Central memory CD8-positive, alpha-beta T cell (primary cell): ENCODE measurements around the gene AKR1C1.
"Not testable (repeated sequence)": the region's sequence is repeated elsewhere in the genome, so short reads cannot be mapped to it uniquely, and the experiment has no call there.

Source experiments
- ATAC-seq: fragments of 150-1000 bp; cut with Tn5 transposase; replicated peaks from 2 replicates; pipeline ENCODE4 v1.10.0; 2022; ENCODE audit warnings: mild to moderate bottlenecking, moderate FRiP score, moderate number of reproducible peaks; ENCODE audit not compliant: poor library complexity, severe bottlenecking; ENCODE audit errors: extremely low read depth
- DNase-seq, 2 donors: peaks; one replicate each; pipeline ENCODE4 v3.0.0; 2021; ENCODE audit warnings: low spot score in 2 of 2
- H3K27ac Mint-ChIP-seq: one replicate; pipeline ENCODE4 v1.8.0; 2022; ENCODE audit warnings: low read depth, mild to moderate bottlenecking, moderate library complexity, mixed read lengths
- H3K27me3 Mint-ChIP-seq: one replicate; pipeline ENCODE4 v1.8.0; 2022; ENCODE audit warnings: mixed read lengths
- H3K36me3 Mint-ChIP-seq: one replicate; pipeline ENCODE4 v1.8.0; 2022; ENCODE audit warnings: mild to moderate bottlenecking, moderate library complexity, mixed read lengths; ENCODE audit not compliant: insufficient read depth
- H3K4me1 Mint-ChIP-seq: one replicate; pipeline ENCODE4 v1.8.0; 2022; ENCODE audit warnings: mixed read lengths
- H3K4me3 Mint-ChIP-seq: one replicate; pipeline ENCODE4 v1.8.0; 2022; ENCODE audit warnings: mild to moderate bottlenecking, moderate library complexity, mixed read lengths
- H3K9me3 Mint-ChIP-seq: one replicate; pipeline ENCODE4 v1.8.0; 2022; ENCODE audit warnings: mixed read lengths

The AKR1C1 gene

GRCh38 chr10:4956955-4957645 is 6.1 kb upstream of the AKR1C1 start:
- not testable (repeated sequence) for H3K4me3 Mint-ChIP-seq, ATAC-seq, H3K4me1 Mint-ChIP-seq, DNase-seq, H3K27ac Mint-ChIP-seq, H3K36me3 Mint-ChIP-seq, H3K9me3 Mint-ChIP-seq
- H3K27me3 Mint-ChIP-seq: peaks cover 16% of the 10 kb centered on the region

GRCh38 chr10:4961558-4961957 is 1.7 kb upstream of the AKR1C1 start:
- H3K27ac Mint-ChIP-seq, H3K27me3 Mint-ChIP-seq, H3K36me3 Mint-ChIP-seq, H3K4me1 Mint-ChIP-seq, ATAC-seq, H3K9me3 Mint-ChIP-seq, DNase-seq, H3K4me3 Mint-ChIP-seq: not testable (repeated sequence)

GRCh38 chr10:4962308-4962707 is 907 bp upstream of the AKR1C1 start:
- H3K4me1 Mint-ChIP-seq, H3K36me3 Mint-ChIP-seq, ATAC-seq, H3K27ac Mint-ChIP-seq, H3K4me3 Mint-ChIP-seq, H3K9me3 Mint-ChIP-seq, DNase-seq, H3K27me3 Mint-ChIP-seq: not testable (repeated sequence)

- not testable (repeated sequence) for DNase-seq, H3K9me3 Mint-ChIP-seq, H3K4me1 Mint-ChIP-seq, ATAC-seq, H3K36me3 Mint-ChIP-seq, H3K27me3 Mint-ChIP-seq, H3K4me3 Mint-ChIP-seq, H3K27ac Mint-ChIP-seq
Measured at GRCh38 chr10:4963815-4964154, 570 bp downstream of the AKR1C1 start.

- not testable (repeated sequence) for DNase-seq, ATAC-seq, H3K27me3 Mint-ChIP-seq, H3K27ac Mint-ChIP-seq, H3K4me3 Mint-ChIP-seq, H3K4me1 Mint-ChIP-seq, H3K36me3 Mint-ChIP-seq, H3K9me3 Mint-ChIP-seq
Measured at GRCh38 chr10:4965763-4966162, 2.5 kb downstream of the AKR1C1 start.

GRCh38 chr10:4967189-4967588 is 4.0 kb downstream of the AKR1C1 start:
- H3K9me3 Mint-ChIP-seq, H3K4me1 Mint-ChIP-seq, H3K27me3 Mint-ChIP-seq, DNase-seq, H3K27ac Mint-ChIP-seq, H3K4me3 Mint-ChIP-seq, H3K36me3 Mint-ChIP-seq, ATAC-seq: not testable (repeated sequence)

GRCh38 chr10:4969289-4969688 is 6.1 kb downstream of the AKR1C1 start:
- H3K4me1 Mint-ChIP-seq, DNase-seq, H3K27ac Mint-ChIP-seq, H3K27me3 Mint-ChIP-seq, ATAC-seq, H3K9me3 Mint-ChIP-seq, H3K4me3 Mint-ChIP-seq, H3K36me3 Mint-ChIP-seq: not testable (repeated sequence)

GRCh38 chr10:4970362-4970761 is 7.1 kb downstream of the AKR1C1 start:
- H3K36me3 Mint-ChIP-seq, ATAC-seq, DNase-seq, H3K27ac Mint-ChIP-seq, H3K27me3 Mint-ChIP-seq, H3K9me3 Mint-ChIP-seq, H3K4me1 Mint-ChIP-seq, H3K4me3 Mint-ChIP-seq: not testable (repeated sequence)

- not testable (repeated sequence) for H3K9me3 Mint-ChIP-seq, H3K4me3 Mint-ChIP-seq, H3K4me1 Mint-ChIP-seq, ATAC-seq, H3K36me3 Mint-ChIP-seq, H3K27ac Mint-ChIP-seq, DNase-seq, H3K27me3 Mint-ChIP-seq
Measured at GRCh38 chr10:4972369-4973142, 9.3 kb downstream of the AKR1C1 start.

- H3K27ac Mint-ChIP-seq, ATAC-seq, H3K4me3 Mint-ChIP-seq, H3K27me3 Mint-ChIP-seq, H3K36me3 Mint-ChIP-seq, H3K4me1 Mint-ChIP-seq, H3K9me3 Mint-ChIP-seq, DNase-seq: not testable (repeated sequence)
Measured at GRCh38 chr10:4973294-4973693, 10.1 kb downstream of the AKR1C1 start.

GRCh38 chr10:4974400-4974799 is 11.2 kb downstream of the AKR1C1 start:
- not testable (repeated sequence) for H3K4me3 Mint-ChIP-seq, H3K36me3 Mint-ChIP-seq, ATAC-seq

GRCh38 chr10:4977025-4977424 is 13.8 kb downstream of the AKR1C1 start:
- H3K27me3 Mint-ChIP-seq: peaks cover 14% of the 10 kb centered on the region
- no peak overlapping the region for H3K4me3 Mint-ChIP-seq
- ATAC-seq (no peak), DNase-seq (no peak)
- no peaks in the 10 kb centered on the region for H3K4me1 Mint-ChIP-seq
- H3K27ac Mint-ChIP-seq: no peak overlapping the region
- H3K9me3 Mint-ChIP-seq: no peaks in the 10 kb centered on the region
- H3K36me3 Mint-ChIP-seq: no peaks in the 10 kb centered on the region

More at GRCh38 chr10:4974400-4974799, 11.2 kb downstream of the AKR1C1 start:
- DNase-seq, H3K9me3 Mint-ChIP-seq, H3K4me1 Mint-ChIP-seq, H3K27ac Mint-ChIP-seq, H3K27me3 Mint-ChIP-seq: not testable (repeated sequence)

GRCh38 chr10:4978870-4979269 is 15.7 kb downstream of the AKR1C1 start:
- Mint-ChIP-seq H3K27me3 (peaks cover 24% of the 10 kb centered on the region), H3K4me3 (no peak overlapping the region), H3K36me3 (no peaks in the 10 kb centered on the region), H3K27ac (no peak overlapping the region), H3K4me1 (no peaks in the 10 kb centered on the region), H3K9me3 (no peaks in the 10 kb centered on the region)
- no peak for DNase-seq
- ATAC-seq: no peak
